ENCODE measurements around the gene IGFBP1.
"Not testable (repeated sequence)": the region's sequence is repeated elsewhere in the genome, so short reads cannot be mapped to it uniquely, and the experiment has no call there.

Gene IGFBP1

GRCh38 chr7:45923818-45924217, 35.5 kb downstream of the IGFBP1 start:
- H3K4me3 ChIP-seq (ENCODE audit: low read depth, low read length): no peak overlapping the region
- H3K4me1 ChIP-seq (ENCODE audit: control insufficient read depth, insufficient read depth, low read length): peaks cover 18% of the 10 kb centered on the region
- H3K9ac ChIP-seq (ENCODE audit: low read depth, low read length): no peak overlapping the region
- H3K36me3 ChIP-seq (ENCODE audit: control insufficient read depth, insufficient read depth, low read length): no peaks in the 10 kb centered on the region
- H3K9me3 ChIP-seq (ENCODE audit: control insufficient read depth, insufficient read depth, low read length): no peaks in the 10 kb centered on the region
- H3K27me3 ChIP-seq (ENCODE audit: control insufficient read depth, insufficient read depth, low read length): peaks cover 40% of the 10 kb centered on the region

GRCh38 chr7:45924283-45924682, 36.0 kb downstream of the IGFBP1 start:
- Histone ChIP-seq H3K36me3 (ENCODE audit: control insufficient read depth, insufficient read depth, low read length) (no peaks in the 10 kb centered on the region), H3K27me3 (ENCODE audit: control insufficient read depth, insufficient read depth, low read length) (peaks cover 35% of the 10 kb centered on the region), H3K9me3 (ENCODE audit: control insufficient read depth, insufficient read depth, low read length) (no peaks in the 10 kb centered on the region), H3K4me3 (ENCODE audit: low read depth, low read length) (no peak overlapping the region), H3K9ac (ENCODE audit: low read depth, low read length) (no peak overlapping the region), H3K4me1 (ENCODE audit: control insufficient read depth, insufficient read depth, low read length) (peaks cover 18% of the 10 kb centered on the region)

GRCh38 chr7:45927721-45928120, 39.4 kb downstream of the IGFBP1 start:
- no peaks in the 10 kb centered on the region for H3K9me3 ChIP-seq (ENCODE audit: control insufficient read depth, insufficient read depth, low read length)
- H3K27me3 ChIP-seq (ENCODE audit: control insufficient read depth, insufficient read depth, low read length): peaks cover 12% of the 10 kb centered on the region
- H3K4me3 ChIP-seq (ENCODE audit: low read depth, low read length): no peak overlapping the region
- no peaks in the 10 kb centered on the region for H3K36me3 ChIP-seq (ENCODE audit: control insufficient read depth, insufficient read depth, low read length)
- H3K9ac ChIP-seq (ENCODE audit: low read depth, low read length): no peak overlapping the region
- H3K4me1 ChIP-seq (ENCODE audit: control insufficient read depth, insufficient read depth, low read length): peaks cover 18% of the 10 kb centered on the region

- Histone ChIP-seq H3K9me3 (ENCODE audit: control insufficient read depth, insufficient read depth, low read length) (no peaks in the 10 kb centered on the region), H3K27me3 (ENCODE audit: control insufficient read depth, insufficient read depth, low read length) (no peaks in the 10 kb centered on the region), H3K36me3 (ENCODE audit: control insufficient read depth, insufficient read depth, low read length) (no peaks in the 10 kb centered on the region), H3K4me1 (ENCODE audit: control insufficient read depth, insufficient read depth, low read length) (no peaks in the 10 kb centered on the region), H3K9ac (ENCODE audit: low read depth, low read length) (no peak overlapping the region), H3K4me3 (ENCODE audit: low read depth, low read length) (no peak overlapping the region)
Observed at GRCh38 chr7:45930967-45931366, 42.7 kb downstream of the IGFBP1 start.

- no peaks in the 10 kb centered on the region for H3K9me3 ChIP-seq (ENCODE audit: control insufficient read depth, insufficient read depth, low read length)
- H3K27me3 ChIP-seq (ENCODE audit: control insufficient read depth, insufficient read depth, low read length): no peaks in the 10 kb centered on the region
- no peaks in the 10 kb centered on the region for H3K36me3 ChIP-seq (ENCODE audit: control insufficient read depth, insufficient read depth, low read length)
- no peak overlapping the region for H3K9ac ChIP-seq (ENCODE audit: low read depth, low read length)
- no peak overlapping the region for H3K4me3 ChIP-seq (ENCODE audit: low read depth, low read length)
- no peaks in the 10 kb centered on the region for H3K4me1 ChIP-seq (ENCODE audit: control insufficient read depth, insufficient read depth, low read length)
Observed at GRCh38 chr7:45937301-45937700, 49.0 kb downstream of the IGFBP1 start.

- no peaks in the 10 kb centered on the region for H3K36me3 ChIP-seq (ENCODE audit: control insufficient read depth, insufficient read depth, low read length)
- no peaks in the 10 kb centered on the region for H3K4me1 ChIP-seq (ENCODE audit: control insufficient read depth, insufficient read depth, low read length)
- H3K9ac ChIP-seq (ENCODE audit: low read depth, low read length): no peak overlapping the region
- H3K27me3 ChIP-seq (ENCODE audit: control insufficient read depth, insufficient read depth, low read length): no peaks in the 10 kb centered on the region
- no peaks in the 10 kb centered on the region for H3K9me3 ChIP-seq (ENCODE audit: control insufficient read depth, insufficient read depth, low read length)
- H3K4me3 ChIP-seq (ENCODE audit: low read depth, low read length): no peak overlapping the region
Observed at GRCh38 chr7:45937862-45938261, 49.6 kb downstream of the IGFBP1 start.

GRCh38 chr7:45938626-45939302, 50.5 kb downstream of the IGFBP1 start:
- Histone ChIP-seq H3K27me3 (ENCODE audit: control insufficient read depth, insufficient read depth, low read length) (no peaks in the 10 kb centered on the region), H3K9me3 (ENCODE audit: control insufficient read depth, insufficient read depth, low read length) (no peaks in the 10 kb centered on the region), H3K4me3 (ENCODE audit: low read depth, low read length) (no peak overlapping the region), H3K9ac (ENCODE audit: low read depth, low read length) (no peak overlapping the region), H3K36me3 (ENCODE audit: control insufficient read depth, insufficient read depth, low read length) (no peaks in the 10 kb centered on the region), H3K4me1 (ENCODE audit: control insufficient read depth, insufficient read depth, low read length) (no peaks in the 10 kb centered on the region)

GRCh38 chr7:45939574-45939973, 51.3 kb downstream of the IGFBP1 start:
- Histone ChIP-seq H3K9ac (ENCODE audit: low read depth, low read length) (no peak overlapping the region), H3K36me3 (ENCODE audit: control insufficient read depth, insufficient read depth, low read length) (no peaks in the 10 kb centered on the region)

GRCh38 chr7:45940237-45940781, 52.0 kb downstream of the IGFBP1 start:
- not testable (repeated sequence) for H3K36me3 ChIP-seq (ENCODE audit: control insufficient read depth, insufficient read depth, low read length)

More at GRCh38 chr7:45939574-45939973, 51.3 kb downstream of the IGFBP1 start:
- H3K4me1 ChIP-seq (ENCODE audit: control insufficient read depth, insufficient read depth, low read length): no peaks in the 10 kb centered on the region
- H3K4me3 ChIP-seq (ENCODE audit: low read depth, low read length): no peak overlapping the region
- H3K9me3 ChIP-seq (ENCODE audit: control insufficient read depth, insufficient read depth, low read length): no peaks in the 10 kb centered on the region
- H3K27me3 ChIP-seq (ENCODE audit: control insufficient read depth, insufficient read depth, low read length): no peaks in the 10 kb centered on the region

GRCh38 chr7:45940939-45941338, 52.7 kb downstream of the IGFBP1 start:
- H3K4me3 ChIP-seq (ENCODE audit: low read depth, low read length): no peak overlapping the region
- H3K9me3 ChIP-seq (ENCODE audit: control insufficient read depth, insufficient read depth, low read length): no peaks in the 10 kb centered on the region
- no peaks in the 10 kb centered on the region for H3K4me1 ChIP-seq (ENCODE audit: control insufficient read depth, insufficient read depth, low read length)
- H3K9ac ChIP-seq (ENCODE audit: low read depth, low read length): no peak overlapping the region
- H3K36me3 ChIP-seq (ENCODE audit: control insufficient read depth, insufficient read depth, low read length): no peaks in the 10 kb centered on the region
- no peaks in the 10 kb centered on the region for H3K27me3 ChIP-seq (ENCODE audit: control insufficient read depth, insufficient read depth, low read length)

More at GRCh38 chr7:45940237-45940781, 52.0 kb downstream of the IGFBP1 start:
- not testable (repeated sequence) for H3K9me3 ChIP-seq (ENCODE audit: control insufficient read depth, insufficient read depth, low read length); H3K4me3 ChIP-seq (ENCODE audit: low read depth, low read length); H3K4me1 ChIP-seq (ENCODE audit: control insufficient read depth, insufficient read depth, low read length); H3K27me3 ChIP-seq (ENCODE audit: control insufficient read depth, insufficient read depth, low read length); H3K9ac ChIP-seq (ENCODE audit: low read depth, low read length)
